Measurements from ENCODE around the gene SFSWAP.

Gene SFSWAP

GRCh38 chr12:131817241-131817640, 106.4 kb downstream of the SFSWAP start:
- no peak for DNase-seq

GRCh38 chr12:131818821-131819585, 108.1 kb downstream of the SFSWAP start:
- DNase-seq, result no peak

GRCh38 chr12:131824450-131824849, 113.6 kb downstream of the SFSWAP start:
- no peak for DNase-seq

GRCh38 chr12:131825146-131825892, 114.4 kb downstream of the SFSWAP start:
- DNase-seq, result no peak

GRCh38 chr12:131826097-131826928, 115.4 kb downstream of the SFSWAP start:
- DNase-seq, result no peak

GRCh38 chr12:131827961-131828534, 117.2 kb downstream of the SFSWAP start, which contains the start of gene MMP17:
Gene MMP17, plus strand, starts transcription at chr12:131828393. Its CDS starts 102 bp downstream, at chr12:131828495.
- DNase-seq, result peak; percentile 77

- DNase-seq, result no peak
Observed at GRCh38 chr12:131828671-131829355, 117.9 kb downstream of the SFSWAP start.

- no peak for DNase-seq
Observed at GRCh38 chr12:131829356-131829747, 118.5 kb downstream of the SFSWAP start.

GRCh38 chr12:131829791-131830334, 119.0 kb downstream of the SFSWAP start:
- no peak for DNase-seq

GRCh38 chr12:131830335-131830913, 119.5 kb downstream of the SFSWAP start:
- peak; percentile 88 for DNase-seq

- DNase-seq, result no peak
Observed at GRCh38 chr12:131830914-131831571, 120.2 kb downstream of the SFSWAP start.

- peak; percentile 91 for DNase-seq
Observed at GRCh38 chr12:131831635-131832041, 120.7 kb downstream of the SFSWAP start.

GRCh38 chr12:131832321-131833231, 121.7 kb downstream of the SFSWAP start:
- peak; percentile 55 for DNase-seq

- DNase-seq, result no peak
Observed at GRCh38 chr12:131833288-131833895, 122.5 kb downstream of the SFSWAP start.

GRCh38 chr12:131833896-131834641, 123.2 kb downstream of the SFSWAP start:
- no peak for DNase-seq

GRCh38 chr12:131834798-131835615, 124.1 kb downstream of the SFSWAP start:
- DNase-seq, result no peak

- no peak for DNase-seq
Observed at GRCh38 chr12:131835616-131836171, 124.8 kb downstream of the SFSWAP start.

Measured in fibroblast of skin of scalp (primary cell).